Aorta (tissue), 5 donors: ENCODE data around the gene VAT1L. TPM values are rescaled to one million over a fixed set of nuclear protein-coding genes. Genes with fewer than 3 reads are reported as not detected.

Source experiments
- ATAC-seq: fragments of 200-7000 bp; cut with Tn5 transposase; one replicate; pipeline ENCODE4 v1.9.1; 2022; ENCODE audit warnings: moderate library complexity; ENCODE audit not compliant: low FRiP score
- DNase-seq, 2 donors: peaks; one replicate each; pipeline ENCODE4 v3.0.0-alpha.2; 2020
- H3K27ac ChIP-seq, 2 donors: one replicate each; pipeline ENCODE4 v1.5.1; 2013; ENCODE audit warnings: low read length in 2 of 2, mild to moderate bottlenecking in 2 of 2, moderate library complexity in 2 of 2, control low read depth in 1 of 2, inconsistent platforms in 1 of 2, low read depth in 1 of 2
- H3K27me3 ChIP-seq, 2 donors: one replicate each; pipeline ENCODE4 v1.6.1; 2013; ENCODE audit warnings: control low read depth in 1 of 2, low read length in 1 of 2, mild to moderate bottlenecking in 1 of 2, moderate library complexity in 1 of 2; ENCODE audit not compliant: insufficient read depth in 2 of 2, control insufficient read depth in 1 of 2
- H3K36me3 ChIP-seq, 2 donors: one replicate each; pipeline ENCODE4 v1.6.1; 2013; ENCODE audit warnings: control low read depth in 1 of 2, low read length in 1 of 2, mild to moderate bottlenecking in 1 of 2; ENCODE audit not compliant: insufficient read depth in 2 of 2, control insufficient read depth in 1 of 2
- H3K4me1 ChIP-seq, 2 donors: one replicate each; pipeline ENCODE4 v1.6.1; 2013; ENCODE audit warnings: low read length in 2 of 2, control low read depth in 1 of 2, mild to moderate bottlenecking in 1 of 2, moderate library complexity in 1 of 2; ENCODE audit not compliant: insufficient read depth in 2 of 2, control insufficient read depth in 1 of 2
- H3K4me3 ChIP-seq, 2 donors: one replicate each; pipeline ENCODE4 v1.5.1; 2013; ENCODE audit warnings: low read length in 2 of 2, control low read depth in 1 of 2, mild to moderate bottlenecking in 1 of 2
- H3K9me3 ChIP-seq: one replicate; pipeline ENCODE4 v1.6.1; 2013; ENCODE audit warnings: mild to moderate bottlenecking, low read length; ENCODE audit not compliant: control insufficient read depth
- WGBS, 2 donors: extraction: QIAGEN DNeasy Blood & Tissue Kit; methylation state at CpG; one replicate each; pipeline ENCODE4 v1.1.7; 2013; 5-methylcytosine and 5-hydroxymethylcytosine counted together
- intact Hi-C, 2 donors: fragments of 100-400 bp; cut with DNase I; formaldehyde crosslinking; loops; one replicate each; pipeline versions ENCODE4 v1.14.2 to v1.15.0; 2022
- polyA plus RNA-seq, 2 donors: library from polyadenylated mRNA; stranded (reverse); fragments of 200-250 nt; gene quantifications; one replicate each; pipeline ENCODE4 v1.2.3, GENCODE V29; 2013
- total RNA-seq, 2 donors: library from RNA; stranded (reverse); fragmentation: NEBNext Ultra II Directional; extraction: Animal tissue kit (Norgen Biotek cat#: 25700); gene quantifications; one replicate each; pipeline ENCODE4 v1.2.1, GENCODE V29; 2021
- donor health status: healthy with polysubstance abuse.
- donor health status: Bipolar disorder and iron deficiency.
- donor health status: DM: no; HTN: no; CAD: no.
- donor health status: DM: no; HTN: no; CAD: no.
- donor health status: DM: yes; HTN: yes; CAD: no.

The VAT1L gene
- total and polyA plus RNA-seq, 4 donors: 9.3 to 28.4 (median 17.6) TPM

DNA sequence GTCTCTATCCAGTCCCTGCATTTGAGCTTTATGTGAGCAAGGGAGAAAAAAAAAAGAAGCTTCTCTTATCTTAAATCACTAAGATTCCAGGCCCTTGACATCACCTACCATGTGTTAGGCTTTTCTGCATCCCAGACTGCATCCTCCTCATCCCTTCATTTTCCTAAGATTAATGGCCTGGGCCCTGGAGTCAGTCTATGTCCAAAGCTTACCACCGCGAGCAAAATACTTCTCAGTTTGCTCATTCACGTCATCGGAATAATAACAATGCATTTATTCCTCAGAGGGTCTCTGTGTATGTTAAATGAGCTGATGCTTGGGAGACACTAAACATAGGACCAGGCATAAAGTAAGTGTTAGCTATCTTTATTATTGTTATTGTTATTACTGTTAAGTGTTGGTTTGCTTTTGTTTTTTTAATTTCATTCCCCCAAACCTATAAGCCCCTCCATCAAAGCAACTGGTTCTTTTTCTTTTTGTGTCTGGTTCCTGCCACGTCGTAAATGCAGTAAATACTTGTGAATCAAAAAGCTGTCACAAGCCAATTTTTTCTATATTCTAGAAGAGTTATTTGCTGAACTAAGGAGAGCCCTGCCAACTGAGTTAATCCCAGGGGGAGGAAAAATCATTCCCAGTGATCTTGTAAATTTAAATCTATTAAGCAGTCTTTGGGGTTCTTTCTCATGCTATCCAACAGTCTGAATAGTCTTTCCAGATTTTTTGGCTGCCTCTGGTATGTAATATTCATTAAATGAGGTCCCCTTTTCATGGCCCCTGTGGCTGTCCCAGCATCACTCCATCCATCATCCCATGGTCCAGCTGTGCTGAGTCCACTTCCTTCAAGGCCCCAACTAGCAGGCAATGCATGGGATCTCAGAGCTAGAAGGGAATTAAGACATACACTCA is 46.5 kb downstream of the VAT1L start:
- Histone ChIP-seq H3K4me3 (no peak overlapping the region), H3K27ac (no peak overlapping the region), H3K9me3 (no peaks in the 10 kb centered on the region), H3K27me3 (no peaks in the 10 kb centered on the region), H3K36me3 (no peaks in the 10 kb centered on the region), H3K4me1 (peaks cover 0 to 2% of the 10 kb centered on the region in 2 donors)
- ATAC-seq: no peak
- intact Hi-C loops: no loop called here
- WGBS, 2 donors: 11 to 32% methylated on average over 6 of the region's 6 CpGs
- DNase-seq: no peak

DNA sequence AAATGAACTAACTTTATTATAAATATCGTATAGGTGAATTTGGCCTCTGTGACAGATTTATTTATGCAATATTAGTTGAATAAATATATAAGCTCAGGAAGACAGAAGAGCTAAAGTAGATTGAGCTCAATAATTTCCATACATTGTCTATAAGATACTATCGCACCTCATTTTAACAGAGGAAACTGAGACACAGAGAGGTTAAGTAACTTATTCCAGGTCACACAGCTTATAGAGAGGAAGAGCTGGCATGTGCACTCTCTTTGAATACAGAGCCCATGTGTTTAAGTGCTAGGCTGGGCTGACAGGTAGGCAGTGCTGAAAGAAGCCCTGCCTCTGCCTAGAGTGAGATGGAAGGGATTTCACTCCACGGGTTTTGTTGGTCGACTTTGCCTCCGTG is 48.4 kb downstream of the VAT1L start:
- no peak for ATAC-seq
- no peaks in the 10 kb centered on the region for H3K9me3 ChIP-seq
- DNase-seq: no peak
- 80 to 90% methylated on average over 5 of the region's 5 CpGs for WGBS, 2 donors
- no peak overlapping the region for H3K4me3 ChIP-seq
- H3K27ac ChIP-seq: no peak overlapping the region
- H3K4me1 ChIP-seq: peaks cover 0 to 2% of the 10 kb centered on the region in 2 donors
- H3K36me3 ChIP-seq: no peaks in the 10 kb centered on the region
- H3K27me3 ChIP-seq: no peaks in the 10 kb centered on the region
- intact Hi-C loops: no loop called here

DNA sequence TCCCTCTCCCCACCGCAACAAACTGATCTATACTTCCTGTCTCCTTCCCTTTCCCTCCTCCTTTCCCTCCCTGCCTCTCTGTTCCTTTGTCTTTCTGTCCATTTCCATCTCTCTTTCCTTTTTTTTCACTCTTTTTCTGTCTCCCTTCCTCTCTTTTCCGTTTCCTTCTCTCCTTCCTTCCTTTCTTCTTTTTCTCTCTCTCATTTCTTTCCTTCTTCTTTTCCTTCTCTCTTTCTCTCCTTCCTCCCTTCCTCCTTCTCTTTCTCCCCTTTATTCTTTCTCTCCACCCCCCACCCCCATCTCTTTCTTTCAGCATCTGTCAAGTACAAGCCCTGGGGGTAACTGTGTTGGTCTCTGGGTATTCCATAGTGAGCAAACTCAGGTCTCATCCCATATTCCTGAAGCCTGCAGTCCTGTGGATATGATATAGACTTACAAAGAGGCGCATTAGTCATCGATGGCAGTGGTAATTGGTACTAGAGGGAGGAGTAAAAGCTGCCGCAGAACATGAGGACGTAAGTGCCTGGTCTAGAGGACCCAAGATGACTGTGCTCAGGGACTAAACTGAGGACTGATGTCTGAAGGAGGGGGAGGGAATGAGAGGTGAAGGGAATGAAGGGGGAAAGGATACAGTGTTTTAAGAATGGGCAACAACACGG is 50.4 kb downstream of the VAT1L start:
- intact Hi-C loops: no loop called here
- H3K36me3 ChIP-seq: no peaks in the 10 kb centered on the region
- no peak overlapping the region for H3K4me3 ChIP-seq
- no peak overlapping the region for H3K27ac ChIP-seq
- 86 to 93% methylated on average over 7 of the region's 7 CpGs for WGBS, 2 donors
- no peaks in the 10 kb centered on the region for H3K9me3 ChIP-seq
- H3K27me3 ChIP-seq: no peaks in the 10 kb centered on the region
- H3K4me1 ChIP-seq: peaks cover 0 to 2% of the 10 kb centered on the region in 2 donors
- DNase-seq (no peak), ATAC-seq (no peak)

DNA sequence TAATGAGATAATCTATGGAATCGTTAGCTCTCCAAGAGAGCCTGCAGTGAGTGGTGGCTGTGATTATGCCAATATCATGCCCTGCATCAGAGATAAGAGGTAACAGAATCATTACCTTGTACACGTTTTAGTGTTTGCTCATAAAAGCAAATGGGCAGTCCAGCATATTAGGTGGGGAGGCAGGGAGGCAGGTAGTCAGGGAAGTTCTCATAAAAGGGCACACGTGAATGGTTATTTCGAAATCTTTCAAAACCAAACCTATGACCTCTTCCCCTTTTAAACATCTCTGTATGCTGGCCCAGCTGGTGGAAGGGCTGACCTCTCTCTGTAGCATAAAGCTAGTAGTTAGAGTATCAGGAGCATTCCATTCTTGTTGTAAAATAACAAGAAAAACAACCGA is 51.7 kb downstream of the VAT1L start:
- WGBS, 2 donors: 71% methylated on average over 5 of the region's 5 CpGs
- no peak overlapping the region for H3K27ac ChIP-seq
- H3K4me1 ChIP-seq: no peaks in the 10 kb centered on the region
- intact Hi-C loops: no loop called here
- H3K9me3 ChIP-seq: no peaks in the 10 kb centered on the region
- no peak for DNase-seq
- no peaks in the 10 kb centered on the region for H3K27me3 ChIP-seq
- H3K36me3 ChIP-seq: no peaks in the 10 kb centered on the region
- ATAC-seq: no peak
- H3K4me3 ChIP-seq: no peak overlapping the region

DNA sequence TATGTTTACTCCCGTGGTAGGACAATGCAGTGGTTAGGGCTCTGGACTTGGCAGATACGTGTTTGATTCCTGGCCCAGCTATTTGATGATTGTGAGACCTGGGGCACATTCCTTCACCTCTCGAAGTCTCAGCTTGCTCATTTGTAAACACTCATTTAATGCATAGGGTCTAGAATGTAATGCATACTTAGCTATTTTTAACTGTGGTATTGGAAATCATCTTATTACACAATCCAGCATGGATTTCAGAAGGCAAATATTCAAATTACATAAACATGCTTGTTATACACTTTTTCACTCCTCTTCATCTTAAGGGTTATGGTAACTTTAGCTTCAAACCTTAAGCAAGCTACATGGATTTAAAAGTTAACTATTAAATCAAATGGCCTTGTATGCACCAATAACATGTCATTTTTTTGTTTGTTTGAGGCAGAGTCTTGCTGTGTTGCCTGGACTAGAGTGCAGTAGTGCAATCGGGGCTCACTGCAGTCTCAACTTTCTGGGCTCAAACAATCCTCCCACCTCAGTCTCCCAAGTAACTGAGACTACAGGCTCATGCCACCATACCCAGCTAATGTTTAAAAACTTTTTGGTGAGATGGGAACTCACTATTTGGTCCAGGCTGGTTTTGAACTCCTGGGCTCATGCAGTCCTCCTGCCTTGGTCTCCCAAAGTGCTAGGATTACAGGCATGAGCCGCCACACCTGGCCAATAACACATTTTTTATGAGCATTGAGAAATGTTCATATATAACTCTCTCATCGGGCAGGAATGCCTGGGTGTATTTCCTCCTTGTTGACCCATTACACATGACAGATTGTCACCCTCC is 52.5 kb downstream of the VAT1L start:
- no peaks in the 10 kb centered on the region for H3K4me1 ChIP-seq
- ATAC-seq (no peak), DNase-seq (no peak)
- WGBS, 2 donors: 64 to 80% methylated on average over 6 of the region's 6 CpGs
- no peaks in the 10 kb centered on the region for H3K27me3 ChIP-seq
- H3K9me3 ChIP-seq: no peaks in the 10 kb centered on the region
- no peak overlapping the region for H3K27ac ChIP-seq
- intact Hi-C loops: no loop called here
- no peak overlapping the region for H3K4me3 ChIP-seq
- no peaks in the 10 kb centered on the region for H3K36me3 ChIP-seq

DNA sequence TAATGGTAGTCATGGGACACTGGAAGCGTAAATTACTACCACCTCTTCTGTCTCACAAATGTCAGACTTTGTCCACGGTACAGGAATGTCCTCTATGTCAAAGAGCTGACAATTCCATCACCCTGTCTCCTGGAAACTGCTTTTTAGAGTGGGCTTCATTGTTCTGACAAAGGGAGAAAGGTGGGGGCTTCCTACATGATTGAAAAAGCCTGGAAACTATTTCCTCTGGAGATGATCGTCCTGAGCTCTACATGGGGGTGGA is 53.1 kb downstream of the VAT1L start:
- no peaks in the 10 kb centered on the region for H3K9me3 ChIP-seq
- H3K27ac ChIP-seq: no peak overlapping the region
- intact Hi-C loops: no loop called here
- no peak overlapping the region for H3K4me3 ChIP-seq
- no peak for ATAC-seq
- H3K27me3 ChIP-seq: no peaks in the 10 kb centered on the region
- H3K36me3 ChIP-seq: no peaks in the 10 kb centered on the region
- no peaks in the 10 kb centered on the region for H3K4me1 ChIP-seq
- 87 to 92% methylated on average over 3 of the region's 3 CpGs for WGBS, 2 donors
- no peak for DNase-seq

DNA sequence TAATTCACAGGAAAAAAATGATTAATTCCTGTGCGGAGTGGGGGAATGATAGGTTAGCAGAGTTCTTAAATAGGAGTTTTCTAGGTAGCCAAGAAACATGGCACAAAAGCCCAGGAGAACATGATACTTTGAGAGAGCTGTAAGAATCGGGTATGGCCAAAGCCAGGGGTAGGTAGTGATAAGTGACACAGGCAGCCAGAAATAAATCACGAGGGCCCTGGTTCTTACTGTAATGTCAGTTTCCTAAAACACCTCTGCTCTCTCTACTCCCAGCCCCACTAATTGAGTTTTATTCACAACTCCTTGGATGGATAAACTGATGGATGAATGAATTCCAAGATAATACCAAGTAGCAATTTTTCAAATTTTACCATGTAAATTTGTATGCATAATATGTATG is 54.1 kb downstream of the VAT1L start:
- 77 to 81% methylated on average over 3 of the region's 3 CpGs for WGBS, 2 donors
- Histone ChIP-seq H3K27me3 (no peaks in the 10 kb centered on the region), H3K4me3 (no peak overlapping the region), H3K27ac (no peak overlapping the region), H3K36me3 (no peaks in the 10 kb centered on the region), H3K9me3 (no peaks in the 10 kb centered on the region), H3K4me1 (no peaks in the 10 kb centered on the region)
- DNase-seq: no peak
- ATAC-seq: no peak
- intact Hi-C loops: no loop called here

DNA sequence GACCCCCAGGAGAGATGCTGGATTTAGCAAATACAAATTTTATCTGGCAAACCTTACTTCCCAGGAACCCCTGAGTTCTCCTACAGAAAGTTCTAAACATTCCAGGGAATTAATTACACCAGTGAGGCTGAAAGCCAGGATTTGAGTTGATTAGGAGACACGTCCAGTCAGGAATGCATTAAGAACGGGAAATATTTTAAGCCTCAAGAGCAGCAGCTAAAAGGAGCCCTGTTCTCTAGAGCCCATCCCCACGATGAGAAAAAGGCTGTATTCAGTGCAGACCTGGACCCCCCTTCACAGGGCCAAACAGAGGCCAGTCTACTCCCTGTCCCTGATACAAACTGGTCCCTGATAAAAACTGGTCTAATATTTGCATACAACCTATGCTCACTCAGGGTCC is 55.0 kb downstream of the VAT1L start:
- DNase-seq (no peak), ATAC-seq (no peak)
- WGBS, 2 donors: 27 to 37% methylated on average over 3 of the region's 3 CpGs
- H3K4me1 ChIP-seq: no peaks in the 10 kb centered on the region
- intact Hi-C loops: no loop called here
- H3K36me3 ChIP-seq: no peaks in the 10 kb centered on the region
- no peak overlapping the region for H3K27ac ChIP-seq
- no peaks in the 10 kb centered on the region for H3K27me3 ChIP-seq
- H3K9me3 ChIP-seq: no peaks in the 10 kb centered on the region
- H3K4me3 ChIP-seq: no peak overlapping the region
